Measurements from ENCODE around the gene KDM4B.

KDM4B gene

GRCh38 chr19:5107432-5108122 is 138.7 kb downstream of the KDM4B start:
- no peak for DNase-seq (ENCODE audit: low read depth in 2 of 2)

- no peak for DNase-seq (ENCODE audit: low read depth in 2 of 2)
Observed at GRCh38 chr19:5108123-5108596, 139.2 kb downstream of the KDM4B start.

DNA sequence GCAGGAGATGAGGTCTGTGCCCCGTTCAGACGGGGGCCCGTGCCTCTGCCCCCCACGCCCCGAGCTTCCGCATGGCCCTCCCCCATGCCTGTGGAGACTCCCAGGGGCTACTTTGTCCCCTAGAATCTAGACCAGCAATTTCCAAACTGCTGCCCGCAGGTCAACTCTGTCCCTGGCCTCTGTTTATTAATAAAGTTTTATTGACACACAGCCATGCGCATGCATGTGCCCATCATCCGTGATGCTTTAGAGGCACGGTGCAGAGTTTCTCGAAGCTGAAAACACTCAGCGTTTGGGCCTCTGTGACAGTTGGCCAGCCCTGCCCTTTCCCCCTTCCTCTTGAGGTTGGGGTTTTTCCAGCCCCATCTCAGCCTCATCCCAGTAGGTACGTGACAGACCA is 140.0 kb downstream of the KDM4B start:
- no peak for DNase-seq (ENCODE audit: low read depth in 2 of 2)

- no peak for DNase-seq (ENCODE audit: low read depth in 2 of 2)
Observed at GRCh38 chr19:5109560-5109959, 140.6 kb downstream of the KDM4B start.

DNA sequence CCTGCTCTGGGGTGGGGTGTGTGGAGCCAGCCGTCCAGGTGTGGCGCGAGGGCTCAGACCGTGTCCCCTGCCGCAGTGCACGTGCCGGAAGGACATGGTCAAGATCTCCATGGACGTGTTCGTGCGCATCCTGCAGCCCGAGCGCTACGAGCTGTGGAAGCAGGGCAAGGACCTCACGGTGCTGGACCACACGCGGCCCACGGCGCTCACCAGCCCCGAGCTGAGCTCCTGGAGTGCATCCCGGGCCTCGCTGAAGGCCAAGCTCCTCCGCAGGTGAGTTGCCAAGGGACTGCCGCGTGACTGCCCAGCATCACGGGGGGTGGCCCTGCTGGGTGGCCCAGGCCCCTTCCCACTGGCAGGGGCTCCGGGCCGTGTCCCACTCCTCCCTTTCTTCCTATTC is 141.6 kb downstream of the KDM4B start:
- no peak for DNase-seq (ENCODE audit: low read depth in 2 of 2)

GRCh38 chr19:5111051-5111450 is 142.1 kb downstream of the KDM4B start:
- no peak for DNase-seq (ENCODE audit: low read depth in 2 of 2)

DNA sequence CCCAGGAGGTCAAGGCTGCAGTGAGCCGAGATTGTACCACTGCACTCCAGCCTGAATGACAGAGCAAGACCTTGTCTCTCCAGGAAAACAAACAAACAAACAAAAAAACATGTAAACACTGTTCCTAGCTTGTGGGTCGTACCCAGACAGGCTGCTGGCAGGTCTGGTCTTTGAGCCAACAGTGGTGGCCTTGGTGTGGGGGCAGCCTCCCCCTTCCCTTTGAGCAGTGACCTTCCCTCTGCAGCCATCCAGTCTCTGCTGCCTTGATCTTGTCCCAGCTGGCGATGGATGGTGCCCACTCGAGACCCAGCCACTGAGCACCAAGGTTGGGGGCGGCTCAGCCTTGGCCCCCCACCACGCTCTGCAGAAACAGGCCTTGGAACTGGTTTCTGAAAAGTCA is 143.3 kb downstream of the KDM4B start:
- no peak for DNase-seq (ENCODE audit: low read depth in 2 of 2)

GRCh38 chr19:5112681-5113575 is 144.0 kb downstream of the KDM4B start:
- DNase-seq (ENCODE audit: low read depth in 2 of 2) = no peak

DNA sequence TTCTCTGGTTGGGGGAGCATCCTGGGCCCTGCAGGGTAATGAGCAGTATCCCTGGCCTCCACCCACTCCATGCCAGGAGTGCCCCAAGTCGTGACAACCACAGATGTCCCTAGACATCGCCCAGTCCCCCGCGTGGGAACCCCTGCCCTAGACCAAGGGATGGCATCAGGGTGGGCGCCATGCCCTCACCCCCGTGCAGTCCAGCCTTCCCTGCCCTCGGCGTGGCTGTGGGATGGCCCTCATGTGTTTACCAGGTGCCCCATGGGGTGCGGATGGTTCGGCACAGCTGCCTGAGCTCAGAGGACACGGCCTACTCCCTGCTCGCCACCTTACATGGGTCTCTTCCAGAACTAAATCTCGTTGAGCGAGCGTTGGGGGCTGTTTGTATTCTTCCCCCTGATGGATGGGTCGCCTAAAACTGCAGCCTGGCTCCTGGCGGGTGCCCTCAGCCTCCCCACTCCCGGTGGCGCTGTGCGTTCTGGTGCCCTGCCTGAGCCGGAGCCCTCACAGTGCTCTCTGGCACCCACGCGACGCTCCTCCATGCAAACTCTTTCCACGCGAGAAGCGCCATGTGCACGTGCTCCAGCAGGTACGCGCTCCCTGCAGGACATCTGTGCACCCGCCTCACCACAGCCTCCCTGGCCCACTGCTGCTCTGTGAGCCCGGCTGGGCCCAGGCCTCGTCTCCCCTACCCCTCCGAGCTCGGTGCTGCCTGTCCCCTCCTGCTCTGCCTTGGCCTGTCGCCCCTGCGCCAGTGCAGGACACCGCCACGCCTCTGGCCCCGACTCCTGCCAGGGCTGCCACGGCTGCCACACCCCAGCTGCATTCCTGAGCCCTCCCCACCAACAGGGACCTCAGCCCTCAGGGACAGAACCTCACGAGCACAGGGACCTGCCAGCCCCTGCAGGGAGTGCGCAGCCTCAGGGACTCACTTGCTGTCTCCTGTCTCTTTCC is 145.0 kb downstream of the KDM4B start:
- no peak for DNase-seq (ENCODE audit: low read depth in 2 of 2)

DNA sequence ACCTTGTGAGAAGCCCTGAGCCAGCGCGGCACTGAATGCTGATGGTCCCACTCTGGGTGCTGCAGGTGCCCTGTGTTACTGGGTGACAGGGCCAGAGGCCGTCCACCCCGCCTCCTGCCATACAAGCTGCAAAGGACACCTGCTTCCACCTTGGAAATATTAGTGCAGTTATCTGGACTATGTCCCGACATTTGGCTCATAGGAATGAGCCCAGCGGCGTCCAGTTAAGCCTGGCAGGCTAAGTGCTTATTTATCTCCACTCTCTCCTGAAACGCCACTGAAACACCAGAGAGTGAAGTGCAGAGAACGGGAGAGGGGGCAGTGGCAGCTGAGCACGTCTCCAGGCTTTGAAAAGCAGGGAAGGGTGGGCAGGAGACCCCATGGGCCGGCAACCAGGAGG is 145.8 kb downstream of the KDM4B start:
- DNase-seq (ENCODE audit: low read depth in 2 of 2) = no peak

GRCh38 chr19:5115351-5115750 is 146.4 kb downstream of the KDM4B start:
- DNase-seq (ENCODE audit: low read depth in 2 of 2) = no peak

DNA sequence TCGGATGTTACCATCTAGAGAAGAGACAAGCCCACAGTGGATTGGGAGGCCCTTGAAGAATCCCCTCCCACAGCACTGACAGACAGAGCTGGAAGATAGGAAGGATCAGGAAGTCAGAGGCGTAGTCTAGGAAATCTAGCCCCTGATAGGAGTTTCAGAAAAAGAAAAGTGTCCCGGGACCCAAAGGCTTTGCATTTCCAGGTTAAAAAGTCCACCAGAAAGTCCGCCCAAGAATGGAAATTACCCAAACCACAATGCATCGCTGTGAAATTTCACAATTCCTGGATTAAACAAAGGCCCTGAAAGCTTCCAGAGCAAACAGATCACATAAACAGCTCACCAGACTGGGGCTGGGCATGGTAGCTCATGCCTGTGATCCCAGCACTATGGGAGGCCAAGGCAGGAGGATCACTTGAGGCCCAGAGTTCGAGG is 146.9 kb downstream of the KDM4B start:
- no peak for DNase-seq (ENCODE audit: low read depth in 2 of 2)

- no peak for DNase-seq (ENCODE audit: low read depth in 2 of 2)
Observed at GRCh38 chr19:5116292-5116691, 147.4 kb downstream of the KDM4B start.

DNA sequence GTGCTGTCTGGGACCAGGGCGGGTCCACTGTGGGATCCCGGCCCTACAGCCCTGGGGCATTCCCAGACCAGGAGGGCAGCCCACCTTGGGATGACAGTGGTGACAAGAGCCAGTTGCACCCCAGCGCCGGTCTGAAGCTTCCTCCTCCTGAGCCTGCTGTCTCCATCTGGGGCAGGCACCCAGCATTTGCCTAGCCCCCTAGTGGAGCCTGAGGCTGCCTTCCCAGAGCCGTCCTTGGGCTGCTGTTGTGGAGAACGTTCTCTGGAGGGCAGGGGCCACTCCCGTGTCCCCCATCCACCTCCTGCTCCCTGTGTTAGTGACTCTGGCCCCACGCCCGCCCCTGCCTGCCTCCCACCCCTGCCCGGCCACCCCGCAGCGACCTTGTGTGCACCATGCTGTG is 148.5 kb downstream of the KDM4B start:
- DNase-seq (ENCODE audit: low read depth in 2 of 2) = no peak

GRCh38 chr19:5118026-5118425 is 149.1 kb downstream of the KDM4B start:
- no peak for DNase-seq (ENCODE audit: low read depth in 2 of 2)

- no peak for DNase-seq (ENCODE audit: low read depth in 2 of 2)
Observed at GRCh38 chr19:5119297-5119998, 150.5 kb downstream of the KDM4B start.

DNA sequence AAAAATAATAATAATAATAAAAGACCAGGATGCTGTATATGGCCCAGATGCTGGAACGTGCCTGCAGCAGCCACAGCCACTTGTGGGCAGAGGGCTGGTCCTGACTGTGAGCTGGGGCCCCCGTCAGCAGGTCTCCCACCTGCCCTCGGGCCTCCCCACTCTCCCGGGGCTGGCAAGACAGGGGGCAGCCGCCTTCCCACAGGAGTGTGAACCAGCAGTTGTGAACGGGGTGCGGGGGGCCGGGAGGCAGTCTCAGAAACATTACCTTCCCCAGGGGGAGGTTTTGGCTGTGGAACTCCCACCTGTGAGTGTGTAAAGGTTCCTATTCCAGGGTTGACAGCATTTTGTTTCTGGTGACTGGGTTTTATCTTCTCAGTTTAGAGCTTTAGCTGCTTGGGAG is 151.4 kb downstream of the KDM4B start:
- no peak for DNase-seq (ENCODE audit: low read depth in 2 of 2)

DNA sequence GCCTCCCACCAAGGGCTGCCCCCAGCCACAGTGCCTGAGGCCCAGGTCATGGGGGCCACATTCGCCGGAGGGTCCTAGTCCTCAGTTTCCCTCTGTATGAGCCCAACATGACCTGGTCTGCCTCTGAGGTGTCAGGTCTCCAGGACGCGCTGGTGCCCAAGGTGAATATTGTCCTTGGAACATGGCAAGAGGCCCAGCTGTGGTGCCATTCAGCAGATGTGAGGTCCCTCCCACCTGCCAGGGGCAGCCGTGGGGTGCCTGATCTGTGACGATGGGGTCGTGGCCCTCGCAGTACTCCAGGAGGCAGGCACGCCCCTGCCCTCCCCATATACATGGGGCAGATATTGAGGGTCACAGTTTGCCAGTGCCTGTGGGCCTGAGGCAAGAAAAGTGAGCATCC is 151.9 kb downstream of the KDM4B start:
- DNase-seq (ENCODE audit: low read depth in 2 of 2) = no peak

- no peak for DNase-seq (ENCODE audit: low read depth in 2 of 2)
Observed at GRCh38 chr19:5121266-5122120, 152.6 kb downstream of the KDM4B start.

DNA sequence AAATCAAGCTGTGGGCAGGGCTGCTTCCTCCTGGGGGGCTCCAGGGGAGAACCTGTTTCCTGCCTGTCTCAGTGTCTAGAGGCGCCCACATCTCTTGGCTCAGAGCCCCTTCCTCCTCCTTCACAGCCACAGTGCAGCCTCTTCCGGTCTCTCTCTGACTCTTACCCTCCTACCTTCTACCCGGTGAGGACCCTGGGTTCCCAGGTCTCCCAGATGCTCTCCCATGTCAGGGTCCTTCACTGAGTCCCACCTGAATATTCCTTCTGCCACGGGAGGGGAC is 153.1 kb downstream of the KDM4B start:
- DNase-seq (ENCODE audit: low read depth in 2 of 2) = no peak
